A549 treated with Hydrocortisone at 1 μM for 4 hours (cell line): ENCODE data around the gene RALGAPA2. TPM values are rescaled to one million over a fixed set of nuclear protein-coding genes. Genes with fewer than 3 reads are reported as not detected.

Source experiments
- total RNA-seq: library from RNA; stranded (reverse); fragments of 200-300 nt; extraction: Qiagen RNA extraction; gene quantifications from 5 replicates; pipeline ENCODE4 v1.2.3, GENCODE V29; 2022

Gene RALGAPA2
- 0.95 to 2.6 TPM (median 1.7 TPM) in 5 replicates for total RNA-seq

DNA sequence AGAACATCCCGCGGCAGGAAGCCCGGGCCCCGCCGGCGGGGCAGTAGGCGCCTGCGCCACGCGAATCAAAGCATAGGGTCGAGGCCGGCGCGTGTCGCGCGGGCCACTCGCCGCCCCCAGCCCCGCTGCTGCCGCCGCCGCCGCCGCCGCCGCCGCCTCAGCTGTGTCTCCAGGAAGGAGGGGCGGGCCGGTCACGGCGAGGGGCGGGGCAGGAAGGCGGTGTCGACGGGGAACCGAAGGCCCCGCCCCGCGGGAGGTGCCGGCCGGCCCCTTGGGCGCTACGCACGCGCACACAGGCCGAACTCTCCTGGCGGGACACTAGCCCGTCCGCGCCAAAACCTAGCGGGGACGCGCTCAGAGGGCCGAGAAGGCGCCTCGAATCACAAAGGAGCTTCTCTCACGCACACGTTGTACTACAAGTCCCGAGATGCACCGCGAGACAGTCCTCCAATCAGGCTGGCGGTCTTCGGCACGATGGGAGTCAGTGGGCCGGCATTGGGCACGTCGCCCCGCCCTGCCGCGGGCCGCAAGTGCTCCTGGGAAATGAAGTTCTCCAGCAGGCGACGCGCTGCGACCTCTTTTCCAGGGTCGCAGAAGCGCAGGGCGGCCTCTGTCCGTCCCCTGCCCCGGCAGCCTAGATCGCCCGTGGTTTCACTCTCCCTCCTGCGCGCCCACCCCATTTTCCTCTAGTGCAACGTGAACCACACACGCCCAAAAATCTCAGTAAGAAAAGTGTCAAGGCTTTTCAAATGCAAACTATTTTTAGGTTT lies at the start of gene RALGAPA2:
Gene RALGAPA2 (minus strand): TSS at position 171 of the 770 bp plus-strand sequence. CDS start 164 bp downstream, at position 7.

DNA sequence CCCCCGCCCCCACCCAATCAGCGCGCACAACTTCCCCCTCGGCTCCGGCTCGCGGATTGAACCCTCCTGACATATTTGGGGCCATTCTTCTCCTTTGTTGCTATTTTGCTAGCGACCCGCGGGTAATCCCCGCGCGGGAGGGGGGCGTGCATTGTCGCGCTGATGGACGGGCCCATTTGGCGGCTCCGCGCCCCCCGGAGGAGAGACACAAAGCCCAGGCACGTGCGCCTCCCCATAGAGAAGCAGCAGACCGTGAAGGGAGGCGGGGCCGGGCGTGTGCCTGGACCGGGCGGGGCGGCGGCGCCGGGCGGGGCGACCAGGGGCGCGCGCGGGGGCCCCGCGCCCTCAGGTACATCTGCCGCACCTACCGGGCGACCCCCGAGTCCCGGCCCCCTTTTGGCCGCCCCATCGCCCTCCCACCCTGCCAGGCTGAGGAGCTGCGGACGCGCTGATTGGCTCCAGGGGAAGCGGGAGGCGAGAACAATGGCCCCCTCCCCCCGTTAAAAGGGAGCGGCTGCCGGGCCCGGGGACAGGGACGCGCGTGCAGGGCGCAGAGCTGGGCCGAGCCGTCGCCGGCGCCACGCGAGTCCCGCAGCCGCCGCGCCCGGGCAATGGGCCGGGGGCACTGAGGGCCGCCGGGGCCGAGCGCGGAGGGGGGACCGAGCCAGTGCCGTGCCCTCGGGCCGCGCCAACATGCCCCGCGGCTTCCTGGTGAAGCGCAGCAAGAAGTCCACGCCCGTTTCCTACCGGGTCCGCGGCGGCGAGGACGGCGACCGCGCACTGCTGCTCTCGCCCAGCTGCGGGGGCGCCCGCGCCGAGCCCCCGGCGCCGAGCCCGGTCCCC lies 344.6 kb downstream of the RALGAPA2 start, which contains the start of gene INSM1:
Gene INSM1 (plus strand): TSS at position 530 of the 843 bp plus-strand sequence. CDS start 164 bp downstream, at position 694.

